Measurements from ENCODE around the gene IBA57.
A peak's percentile ranks its signal among the peaks of the same experiment; 100 is the strongest.
"Not testable (repeated sequence)": the region's sequence is repeated elsewhere in the genome, so short reads cannot be mapped to it uniquely, and the experiment has no call there.

IBA57 gene

GRCh38 chr1:228157729-228158126 lies 7.9 kb upstream of the IBA57 start:
- DNase-seq: no peak

DNA sequence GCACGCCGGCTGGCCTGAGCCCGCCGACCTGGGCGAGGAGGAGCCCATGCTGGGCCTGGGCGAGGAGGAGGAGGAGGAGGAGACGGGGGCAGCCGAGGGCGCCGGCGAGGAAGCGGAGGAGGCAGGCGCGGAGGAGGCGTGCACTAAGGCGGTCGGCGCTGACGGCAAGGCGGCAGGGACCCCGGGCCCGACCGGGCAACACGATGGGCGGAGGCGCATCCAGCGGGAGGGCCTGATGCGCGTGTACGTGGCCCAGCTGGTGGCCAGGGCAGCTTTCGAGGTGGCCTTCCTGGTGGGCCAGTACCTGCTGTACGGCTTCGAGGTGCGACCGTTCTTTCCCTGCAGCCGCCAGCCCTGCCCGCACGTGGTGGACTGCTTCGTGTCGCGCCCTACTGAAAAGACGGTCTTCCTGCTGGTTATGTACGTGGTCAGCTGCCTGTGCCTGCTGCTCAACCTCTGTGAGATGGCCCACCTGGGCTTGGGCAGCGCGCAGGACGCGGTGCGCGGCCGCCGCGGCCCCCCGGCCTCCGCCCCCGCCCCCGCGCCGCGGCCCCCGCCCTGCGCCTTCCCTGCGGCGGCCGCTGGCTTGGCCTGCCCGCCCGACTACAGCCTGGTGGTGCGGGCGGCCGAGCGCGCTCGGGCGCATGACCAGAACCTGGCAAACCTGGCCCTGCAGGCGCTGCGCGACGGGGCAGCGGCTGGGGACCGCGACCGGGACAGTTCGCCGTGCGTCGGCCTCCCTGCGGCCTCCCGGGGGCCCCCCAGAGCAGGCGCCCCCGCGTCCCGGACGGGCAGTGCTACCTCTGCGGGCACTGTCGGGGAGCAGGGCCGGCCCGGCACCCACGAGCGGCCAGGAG lies 7.2 kb upstream of the IBA57 start:
- no peak for DNase-seq

GRCh38 chr1:228159008-228159665 lies 6.5 kb upstream of the IBA57 start:
- no peak for DNase-seq

DNA sequence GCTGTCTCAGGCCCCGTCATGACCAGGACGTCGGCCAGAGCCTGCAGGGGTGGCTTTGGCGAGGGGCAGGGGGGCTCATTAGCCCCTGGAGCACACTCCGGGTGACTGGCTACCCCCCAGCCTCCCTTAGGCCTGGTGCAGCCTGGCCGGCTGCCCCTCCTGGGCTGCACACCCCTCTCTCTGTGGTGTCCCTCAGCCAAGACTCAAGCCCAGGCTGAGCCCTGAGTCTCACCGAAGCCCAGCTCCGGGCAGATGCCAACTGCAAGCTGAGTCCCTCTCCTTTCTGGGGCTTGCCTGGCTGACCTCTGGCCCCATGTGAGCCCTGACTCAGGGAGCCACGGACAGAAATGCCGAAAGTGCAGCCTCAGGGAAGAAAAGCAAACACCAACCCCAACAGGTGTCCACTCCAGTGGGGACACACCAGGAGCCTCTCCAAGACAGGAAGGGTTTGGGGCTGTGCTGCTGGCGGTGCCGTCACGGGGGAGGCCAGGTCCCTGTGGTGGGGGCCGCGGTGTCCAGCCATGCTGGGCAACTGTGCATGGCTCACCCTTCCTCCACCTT lies 5.3 kb upstream of the IBA57 start:
- DNase-seq: no peak

- DNase-seq: no peak
Observed at GRCh38 chr1:228161362-228161761, 4.2 kb upstream of the IBA57 start.

DNA sequence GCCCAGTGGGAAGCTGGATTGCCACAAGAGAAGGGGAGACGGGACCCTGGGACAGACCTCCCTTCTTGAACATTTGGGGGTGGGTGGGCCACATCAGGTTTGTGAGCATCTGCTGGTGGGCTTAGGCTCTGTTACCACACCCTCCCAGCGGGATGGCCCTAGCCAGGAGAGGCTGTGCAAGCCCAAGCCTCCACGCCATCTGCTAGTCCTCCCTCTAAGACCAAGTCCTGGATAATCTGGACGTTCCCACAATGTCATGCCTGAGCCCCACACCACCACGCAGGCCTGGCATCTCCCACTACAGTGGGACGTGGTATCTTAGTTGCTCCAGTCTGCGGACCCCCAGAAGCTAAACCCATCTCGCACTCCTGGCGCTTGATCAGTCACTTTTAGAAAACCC lies 3.7 kb upstream of the IBA57 start:
- no peak for DNase-seq

- no peak for DNase-seq
Observed at GRCh38 chr1:228162286-228163006, 3.2 kb upstream of the IBA57 start.

DNA sequence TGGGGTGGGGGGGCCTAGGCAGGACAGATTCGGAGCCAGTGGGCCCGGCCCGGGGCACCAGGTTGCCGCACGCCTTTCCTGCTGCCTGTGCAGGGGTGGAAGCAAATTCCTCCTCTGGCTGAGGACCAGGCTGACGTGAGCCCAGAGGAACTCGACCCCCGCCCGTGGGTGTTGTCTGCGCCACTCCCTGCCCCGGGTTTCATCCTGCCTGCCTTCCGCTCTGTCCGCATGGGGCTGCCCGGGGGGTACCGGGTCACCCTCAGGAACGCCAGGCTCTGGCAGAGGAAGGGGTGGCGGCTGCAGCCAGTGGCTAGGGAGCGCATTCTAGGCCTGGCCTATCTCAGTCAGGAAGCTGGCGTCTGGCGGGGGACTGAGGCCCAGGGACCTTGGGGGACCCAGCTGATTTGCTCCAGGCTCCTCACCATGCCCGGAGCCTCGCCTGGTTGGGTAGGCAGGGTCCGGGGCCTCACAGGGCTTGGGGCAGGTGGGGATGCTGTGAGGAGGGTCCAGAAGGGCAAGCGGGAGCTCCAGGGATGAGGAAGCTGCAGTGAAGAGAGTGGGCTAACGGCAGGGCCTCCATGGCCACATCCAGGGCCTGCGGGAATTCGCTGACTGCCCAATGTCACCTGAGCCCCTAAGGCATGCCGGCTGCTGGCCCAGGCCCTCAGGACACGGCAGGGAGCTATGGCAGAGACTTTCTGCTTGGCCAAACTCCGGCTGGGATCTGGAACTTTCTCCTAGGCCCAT lies 2.4 kb upstream of the IBA57 start:
- no peak for DNase-seq

DNA sequence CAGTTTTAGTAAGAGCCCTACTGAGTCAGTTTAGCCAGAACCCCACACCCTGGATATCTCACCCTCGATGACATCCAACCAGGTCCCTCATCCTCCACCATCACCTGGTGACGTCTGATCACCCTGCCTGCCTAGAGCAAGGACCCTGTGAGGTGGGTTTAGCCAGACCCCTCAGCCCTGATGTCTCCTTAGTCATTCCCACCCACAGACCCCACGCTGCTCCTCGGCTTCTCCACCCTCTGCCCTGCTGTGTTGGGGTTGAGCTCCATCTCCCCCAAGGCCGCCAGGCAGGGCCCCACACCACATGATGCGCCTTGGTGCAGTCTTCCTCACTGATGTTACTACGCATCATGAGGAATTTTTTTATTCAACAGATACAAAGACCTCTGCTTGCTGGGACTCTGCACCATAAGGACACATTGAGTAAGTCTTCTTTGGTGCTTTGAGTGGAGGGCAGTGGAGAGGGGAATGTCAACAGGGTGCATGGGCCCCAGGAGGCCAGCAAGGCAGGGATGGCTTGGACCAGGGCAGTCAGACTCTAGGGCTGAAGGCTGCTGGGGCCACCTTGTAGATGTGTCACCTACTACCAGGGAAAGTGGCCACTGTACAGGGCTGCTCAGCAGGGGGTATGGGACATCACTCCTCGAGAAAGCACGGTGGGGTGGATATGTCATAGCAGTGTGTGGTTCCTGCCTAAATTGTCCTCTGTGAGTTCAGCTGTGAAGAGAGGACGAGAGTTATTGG lies 1.7 kb upstream of the IBA57 start:
- DNase-seq: no peak

GRCh38 chr1:228164561-228165371 lies 838 bp upstream of the IBA57 start:
- DNase-seq: no peak

DNA sequence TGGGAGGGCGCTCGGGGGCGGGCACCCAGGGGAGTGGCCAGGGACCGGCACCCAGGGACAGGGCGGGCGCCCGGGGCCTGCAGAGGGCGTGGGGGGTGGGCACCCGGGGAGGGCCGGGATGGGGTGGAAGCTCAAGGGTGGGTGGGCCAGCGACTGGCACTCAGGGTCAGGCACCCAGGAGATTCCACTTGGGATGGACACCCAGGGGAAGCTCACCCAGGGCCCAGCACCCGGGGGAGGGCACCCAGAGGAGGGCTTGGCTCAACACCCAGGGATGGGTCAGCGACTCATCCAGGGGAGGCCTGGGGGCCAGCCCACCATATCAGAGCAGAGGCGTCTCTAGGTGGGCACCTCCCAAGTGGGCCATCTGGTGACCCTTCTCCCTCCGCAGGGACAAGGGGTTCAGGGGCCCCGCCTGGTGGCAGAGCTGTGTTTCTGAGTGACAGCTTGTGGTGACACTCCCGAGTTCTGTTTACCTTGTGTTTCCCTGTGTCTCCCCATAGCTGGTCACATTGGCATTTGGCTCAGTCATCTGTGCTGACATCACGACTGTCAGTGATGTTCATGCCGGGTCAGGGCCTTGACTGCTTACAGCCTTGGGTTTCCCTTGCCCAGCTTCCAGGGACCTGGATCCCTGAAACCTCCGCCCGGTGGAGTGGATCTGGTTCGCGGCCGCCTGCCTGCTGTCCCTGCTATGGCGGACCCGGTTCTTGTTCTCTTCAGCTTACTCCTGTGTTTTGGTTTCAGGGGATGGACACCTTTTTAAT lies 749 bp downstream of the IBA57 start:
- DNase-seq: peak; percentile 64

- DNase-seq: no peak
Observed at GRCh38 chr1:228168563-228169270, 3.1 kb downstream of the IBA57 start.

- no peak for DNase-seq
Observed at GRCh38 chr1:228169345-228169744, 3.7 kb downstream of the IBA57 start.

DNA sequence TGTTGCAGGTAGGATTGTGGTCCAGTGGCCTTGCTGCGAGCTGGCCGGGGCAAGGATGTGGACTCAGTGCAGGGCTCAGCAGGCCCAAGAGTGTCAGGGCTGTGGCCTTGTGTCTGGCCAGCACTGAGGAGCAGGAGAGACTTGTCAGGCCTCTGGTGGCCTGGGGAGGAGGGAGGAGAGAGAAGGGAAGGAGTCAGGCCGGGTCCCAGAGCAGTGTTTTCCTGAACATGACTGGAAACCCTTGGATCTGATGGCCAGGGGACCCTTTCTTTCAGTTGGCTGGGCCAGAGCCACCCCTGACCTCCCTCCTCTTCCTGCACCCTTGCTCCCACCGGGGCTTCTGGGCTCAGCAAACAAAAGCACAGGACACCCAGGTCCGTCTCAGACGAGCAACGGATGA lies 5.1 kb downstream of the IBA57 start:
- DNase-seq: no peak

GRCh38 chr1:228171221-228171891 lies 5.8 kb downstream of the IBA57 start:
- no peak for DNase-seq

GRCh38 chr1:228172591-228173527 lies 7.3 kb downstream of the IBA57 start:
- DNase-seq: no peak

GRCh38 chr1:228173528-228174481 lies 8.2 kb downstream of the IBA57 start:
- not testable (repeated sequence) for DNase-seq

Measured in NCI-H1694 treated with DMSO at 0.1 percent for 48 hours (cell line).